ENCODE data around the gene VSIG10L2.

Gene VSIG10L2

GRCh38 chr11:125948278-125949051 lies 2.6 kb downstream of the VSIG10L2 start:
- DNase-seq = no peak

- DNase-seq = no peak
Measured at GRCh38 chr11:125949271-125950177, 3.7 kb downstream of the VSIG10L2 start.

GRCh38 chr11:125950178-125950490 lies 4.3 kb downstream of the VSIG10L2 start:
- DNase-seq = no peak

- DNase-seq = no peak
Measured at GRCh38 chr11:125950696-125951651, 5.1 kb downstream of the VSIG10L2 start.

- no peak for DNase-seq
Measured at GRCh38 chr11:125951731-125952130, 5.9 kb downstream of the VSIG10L2 start.

- DNase-seq = no peak
Measured at GRCh38 chr11:125952559-125952958, 6.7 kb downstream of the VSIG10L2 start.

- no peak for DNase-seq
Measured at GRCh38 chr11:125952973-125953372, 7.1 kb downstream of the VSIG10L2 start.

GRCh38 chr11:125953401-125953935 lies 7.6 kb downstream of the VSIG10L2 start:
- DNase-seq = no peak

- no peak for DNase-seq
Measured at GRCh38 chr11:125954123-125954944, 8.5 kb downstream of the VSIG10L2 start.

GRCh38 chr11:125954945-125955640 lies 9.2 kb downstream of the VSIG10L2 start:
- no peak for DNase-seq

- no peak for DNase-seq
Measured at GRCh38 chr11:125955856-125956255, 10.0 kb downstream of the VSIG10L2 start.

- DNase-seq = no peak
Measured at GRCh38 chr11:125956391-125957134, 10.7 kb downstream of the VSIG10L2 start.

GRCh38 chr11:125957618-125958332 lies 11.9 kb downstream of the VSIG10L2 start:
- DNase-seq = no peak

GRCh38 chr11:125958872-125959400 lies 13.1 kb downstream of the VSIG10L2 start:
- DNase-seq = no peak

- no peak for DNase-seq
Measured at GRCh38 chr11:125959511-125959910, 13.7 kb downstream of the VSIG10L2 start.

- DNase-seq = no peak
Measured at GRCh38 chr11:125959931-125960330, 14.1 kb downstream of the VSIG10L2 start.

- DNase-seq = no peak
Measured at GRCh38 chr11:125960771-125961170, 14.9 kb downstream of the VSIG10L2 start.

- DNase-seq = no peak
Measured at GRCh38 chr11:125967515-125967914, 21.7 kb downstream of the VSIG10L2 start.

- DNase-seq = no peak
Measured at GRCh38 chr11:125968354-125968753, 22.5 kb downstream of the VSIG10L2 start.
